ENCODE results near the gene TXNL1. TPM values are rescaled to one million over a fixed set of nuclear protein-coding genes. Genes with fewer than 3 reads are reported as not detected.

TXNL1 gene
- total and polyA plus RNA-seq, 2 of the 8 experiments (the other 6 are each of a cell fraction or from before 2014, with no cell fraction given) = 35.1 to 85.8 TPM

- H3K4me2 ChIP-seq (ENCODE audit: insufficient read depth in 1 of 2, low read depth in 2 of 2, low read length in 2 of 2) = no peak overlapping the region
- no peak overlapping the region for H2AFZ ChIP-seq (ENCODE audit: low read length)
- H2BK20ac ChIP-seq (ENCODE audit: low read length) = no peak overlapping the region
- CTCF ChIA-PET (ENCODE audit: partially characterized antibody) = interaction anchor here (1.0 kb wide), 2 partner anchors 37 to 55 kb away, joined by 3 to 5 read pairs; no protein-coding TSS in a partner anchor
- no peaks in the 10 kb centered on the region for H3K36me3 ChIP-seq (ENCODE audit: control insufficient read depth in 2 of 4, insufficient read depth in 4 of 4, low read length in 3 of 4)
- H3K27me3 ChIP-seq (replicated peaks in 1 of 4; ENCODE audit: control insufficient read depth in 3 of 4, extremely low read depth in 1 of 4, insufficient read depth in 3 of 4, low read length in 3 of 4) = 0 out of 7 replicates have a peak, but pooled peaks cover 0 to 2% (median 0%) of the 10 kb centered on the region in 4 experiments
- no peak overlapping the region for H2AK5ac ChIP-seq (ENCODE audit: low read depth, low read length)
- POLR2A ChIA-PET (ENCODE audit: partially characterized antibody) = no interaction called here
- H3K27ac ChIP-seq (ENCODE audit: low read depth, low read length) = no peak overlapping the region
- 70% methylated on average over 5 of the region's 5 CpGs; no CpG with 5 or more reads in 1 of the 2 experiments for WGBS, 2 experiments (ENCODE audit: extremely low coverage in 1 of 2, insufficient coverage in 1 of 2, insufficient read length in 1 of 2, insufficient replicate concordance in 2 of 2, low coverage in 1 of 2, low lambda C conversion rate in 2 of 2, missing lambda C conversion rate in 1 of 2)
- H3K9ac ChIP-seq (replicated peaks in 1 of 4; ENCODE audit: extremely low read depth in 1 of 4, low read depth in 3 of 4, low read length in 3 of 4) = no peak overlapping the region
- no peak overlapping the region for H2BK5ac ChIP-seq (ENCODE audit: low read depth, low read length)
- H2BK120ac ChIP-seq (replicated peaks; ENCODE audit: low read depth, low read length) = no peak overlapping the region
- H3K79me2 ChIP-seq (ENCODE audit: control insufficient read depth in 1 of 2, insufficient read depth in 2 of 2, low read length in 2 of 2) = no peaks in the 10 kb centered on the region
- no peak overlapping the region for H4K91ac ChIP-seq (replicated peaks; ENCODE audit: insufficient read length, low read length)
- no peak overlapping the region for H2BK12ac ChIP-seq (ENCODE audit: low read depth, low read length)
- H3K23ac ChIP-seq (ENCODE audit: insufficient read length) = no peak overlapping the region
- no peak overlapping the region for H3K14ac ChIP-seq (ENCODE audit: insufficient read length)
- no peak overlapping the region for H3K4ac ChIP-seq (replicated peaks; ENCODE audit: insufficient read length, low read depth, low read length)
- no peaks in the 10 kb centered on the region for H3K79me1 ChIP-seq (ENCODE audit: low read depth, low read length)
- no peak overlapping the region for H4K5ac ChIP-seq (ENCODE audit: insufficient read length, low read depth, low read length)
- H3K4me3 ChIP-seq (ENCODE audit: extremely low read depth in 1 of 4, insufficient read depth in 2 of 4, low read depth in 3 of 4, low read length in 4 of 4) = no peak overlapping the region
- H3K23me2 ChIP-seq (ENCODE audit: low read depth, low read length) = no peaks in the 10 kb centered on the region
- H3K9me3 ChIP-seq (ENCODE audit: insufficient read depth in 2 of 2, low read depth in 1 of 2, low read length in 1 of 2) = no peaks in the 10 kb centered on the region
- H3K4me1 ChIP-seq (replicated peaks in 1 of 4; ENCODE audit: control insufficient read depth in 3 of 4, insufficient read depth in 4 of 4, low read length in 3 of 4) = no peaks in the 10 kb centered on the region
- no peaks in the 10 kb centered on the region for H4K20me1 ChIP-seq (replicated peaks in 1 of 2; ENCODE audit: control insufficient read depth in 1 of 2, insufficient read depth in 2 of 2, low read length in 2 of 2)
- no peak overlapping the region for H4K8ac ChIP-seq (ENCODE audit: extremely low read depth, insufficient read depth, low read length)
- H3K18ac ChIP-seq (ENCODE audit: extremely low read depth, low read length) = no peak overlapping the region
- FAIRE-seq (no peak), DNase-seq (ENCODE audit: low read depth in 1 of 2, low spot score in 2 of 2) (no peak)
- no peak for TF ChIP-seq PHF8 (conservative IDR thresholded peaks at IDR 0.05; ENCODE audit: low read depth, low read length)
- peak in 2 of 3 experiments; percentile 6 to 42; a peak in 2 of 4 replicates for TF ChIP-seq CTCF (IDR thresholded peaks at IDR 0.05; ENCODE audit: control extremely low read depth in 1 of 3, insufficient read depth in 1 of 3, low read depth in 1 of 3, low read length in 3 of 3)
- no peak overlapping the region for H3K56ac ChIP-seq (replicated peaks; ENCODE audit: insufficient read length, low read depth, low read length)
- no peak overlapping the region for H2BK15ac ChIP-seq (ENCODE audit: low read length)
Measured at GRCh38 chr18:56645415-56646016, 7.1 kb upstream of the TXNL1 start.

Measured in H1 (cell line).